ENCODE data around the gene SLC7A5.

Gene SLC7A5

DNA sequence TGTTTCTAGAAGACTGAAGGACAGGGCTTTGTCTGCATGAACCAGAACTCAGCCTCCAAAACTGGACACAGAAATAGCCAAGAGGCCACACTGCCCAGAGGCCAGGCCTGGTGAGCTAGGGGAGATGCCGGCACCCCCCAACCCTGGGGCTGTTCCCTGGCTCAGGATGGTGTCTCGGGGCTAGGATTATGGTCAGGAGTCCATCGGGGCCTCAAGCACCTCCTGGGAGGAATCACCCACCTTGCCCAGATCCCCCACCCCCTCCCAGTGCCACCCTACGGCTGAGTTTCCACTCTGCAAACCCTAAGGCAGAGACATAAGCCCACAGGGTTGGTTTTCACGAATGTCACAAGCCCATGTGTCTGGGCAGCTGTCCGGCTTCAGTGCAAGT lies 37.2 kb downstream of the SLC7A5 start:
- TF ChIP-seq SPI1 (IDR thresholded peaks at IDR 0.05; ENCODE audit: borderline replicate concordance, low read depth), result no peak
- TF ChIP-seq, protein P1, sequence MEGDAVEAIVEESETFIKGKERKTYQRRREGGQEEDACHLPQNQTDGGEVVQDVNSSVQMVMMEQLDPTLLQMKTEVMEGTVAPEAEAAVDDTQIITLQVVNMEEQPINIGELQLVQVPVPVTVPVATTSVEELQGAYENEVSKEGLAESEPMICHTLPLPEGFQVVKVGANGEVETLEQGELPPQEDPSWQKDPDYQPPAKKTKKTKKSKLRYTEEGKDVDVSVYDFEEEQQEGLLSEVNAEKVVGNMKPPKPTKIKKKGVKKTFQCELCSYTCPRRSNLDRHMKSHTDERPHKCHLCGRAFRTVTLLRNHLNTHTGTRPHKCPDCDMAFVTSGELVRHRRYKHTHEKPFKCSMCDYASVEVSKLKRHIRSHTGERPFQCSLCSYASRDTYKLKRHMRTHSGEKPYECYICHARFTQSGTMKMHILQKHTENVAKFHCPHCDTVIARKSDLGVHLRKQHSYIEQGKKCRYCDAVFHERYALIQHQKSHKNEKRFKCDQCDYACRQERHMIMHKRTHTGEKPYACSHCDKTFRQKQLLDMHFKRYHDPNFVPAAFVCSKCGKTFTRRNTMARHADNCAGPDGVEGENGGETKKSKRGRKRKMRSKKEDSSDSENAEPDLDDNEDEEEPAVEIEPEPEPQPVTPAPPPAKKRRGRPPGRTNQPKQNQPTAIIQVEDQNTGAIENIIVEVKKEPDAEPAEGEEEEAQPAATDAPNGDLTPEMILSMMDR (IDR thresholded peaks at IDR 0.05; ENCODE audit: insufficient read depth, low read length), result no peak
- TF ChIP-seq, protein P2, sequence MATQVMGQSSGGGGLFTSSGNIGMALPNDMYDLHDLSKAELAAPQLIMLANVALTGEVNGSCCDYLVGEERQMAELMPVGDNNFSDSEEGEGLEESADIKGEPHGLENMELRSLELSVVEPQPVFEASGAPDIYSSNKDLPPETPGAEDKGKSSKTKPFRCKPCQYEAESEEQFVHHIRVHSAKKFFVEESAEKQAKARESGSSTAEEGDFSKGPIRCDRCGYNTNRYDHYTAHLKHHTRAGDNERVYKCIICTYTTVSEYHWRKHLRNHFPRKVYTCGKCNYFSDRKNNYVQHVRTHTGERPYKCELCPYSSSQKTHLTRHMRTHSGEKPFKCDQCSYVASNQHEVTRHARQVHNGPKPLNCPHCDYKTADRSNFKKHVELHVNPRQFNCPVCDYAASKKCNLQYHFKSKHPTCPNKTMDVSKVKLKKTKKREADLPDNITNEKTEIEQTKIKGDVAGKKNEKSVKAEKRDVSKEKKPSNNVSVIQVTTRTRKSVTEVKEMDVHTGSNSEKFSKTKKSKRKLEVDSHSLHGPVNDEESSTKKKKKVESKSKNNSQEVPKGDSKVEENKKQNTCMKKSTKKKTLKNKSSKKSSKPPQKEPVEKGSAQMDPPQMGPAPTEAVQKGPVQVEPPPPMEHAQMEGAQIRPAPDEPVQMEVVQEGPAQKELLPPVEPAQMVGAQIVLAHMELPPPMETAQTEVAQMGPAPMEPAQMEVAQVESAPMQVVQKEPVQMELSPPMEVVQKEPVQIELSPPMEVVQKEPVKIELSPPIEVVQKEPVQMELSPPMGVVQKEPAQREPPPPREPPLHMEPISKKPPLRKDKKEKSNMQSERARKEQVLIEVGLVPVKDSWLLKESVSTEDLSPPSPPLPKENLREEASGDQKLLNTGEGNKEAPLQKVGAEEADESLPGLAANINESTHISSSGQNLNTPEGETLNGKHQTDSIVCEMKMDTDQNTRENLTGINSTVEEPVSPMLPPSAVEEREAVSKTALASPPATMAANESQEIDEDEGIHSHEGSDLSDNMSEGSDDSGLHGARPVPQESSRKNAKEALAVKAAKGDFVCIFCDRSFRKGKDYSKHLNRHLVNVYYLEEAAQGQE (IDR thresholded peaks at IDR 0.05; ENCODE audit: insufficient replicate concordance, low read depth), result no peak
- 0 out of 2 replicates have a peak, but pooled peaks have one; percentile 30 for TF ChIP-seq POLR2AphosphoS5 (IDR thresholded peaks at IDR 0.05; ENCODE audit: low read depth)
- Histone ChIP-seq H3K4me3 (replicated peaks; ENCODE audit: insufficient read depth, low read length) (no peak overlapping the region), H3K27me3 (ENCODE audit: insufficient read depth, poor library complexity, severe bottlenecking) (no peaks in the 10 kb centered on the region), H3K27ac (replicated peaks) (no peak overlapping the region)
- no peak for DNase-seq (ENCODE audit: low read depth in 1 of 2, low spot score in 1 of 2)

DNA sequence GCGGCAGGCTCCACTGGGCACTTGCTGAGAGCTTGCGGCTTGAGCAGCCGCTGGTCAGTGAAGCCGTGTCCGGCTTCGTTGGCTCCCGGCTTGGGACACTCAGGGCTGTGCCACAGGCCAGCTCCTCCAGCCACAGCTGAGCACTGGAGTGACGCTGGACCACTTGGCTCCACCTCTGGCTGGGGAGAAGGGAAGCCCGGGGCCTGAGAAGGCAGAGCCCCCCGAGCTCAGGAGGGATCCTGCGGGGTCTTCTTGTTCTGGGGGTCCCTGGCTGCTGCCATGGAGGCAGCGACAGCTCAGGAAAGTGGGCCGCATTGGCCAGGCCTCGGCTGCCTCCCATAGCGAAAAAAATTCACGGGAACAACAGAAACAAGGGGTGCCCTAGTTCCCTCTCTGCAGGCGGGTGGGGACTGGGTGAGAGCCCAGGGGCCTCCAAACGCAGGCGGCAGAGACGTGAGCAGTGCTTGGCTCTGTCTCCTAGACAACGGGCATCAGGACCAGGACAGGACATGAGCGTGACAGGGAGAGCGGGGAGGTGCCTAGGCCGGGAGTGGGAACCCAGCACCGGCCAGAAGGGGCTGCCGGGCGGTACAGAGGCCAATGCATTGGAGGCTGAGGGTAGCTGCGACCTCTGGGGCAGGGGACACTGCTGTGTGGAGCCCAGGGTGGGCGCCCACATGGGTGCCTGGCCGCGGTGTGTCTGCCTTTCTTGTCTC lies 37.7 kb downstream of the SLC7A5 start:
- Histone ChIP-seq H3K27me3 (ENCODE audit: insufficient read depth, poor library complexity, severe bottlenecking) (no peaks in the 10 kb centered on the region), H3K27ac (replicated peaks) (no peak overlapping the region), H3K4me3 (replicated peaks; ENCODE audit: insufficient read depth, low read length) (no peak overlapping the region)
- TF ChIP-seq, protein P1 (IDR thresholded peaks at IDR 0.05; ENCODE audit: insufficient read depth, low read length), result no peak
- TF ChIP-seq, protein P2 (IDR thresholded peaks at IDR 0.05; ENCODE audit: insufficient replicate concordance, low read depth), result no peak
- no peak for TF ChIP-seq SPI1 (IDR thresholded peaks at IDR 0.05; ENCODE audit: borderline replicate concordance, low read depth)
- no peak for TF ChIP-seq POLR2AphosphoS5 (IDR thresholded peaks at IDR 0.05; ENCODE audit: low read depth)
- TF ChIP-seq GABPA (IDR thresholded peaks at IDR 0.05; ENCODE audit: low read depth), result no peak
- DNase-seq (ENCODE audit: low read depth in 1 of 2, low spot score in 1 of 2), result no peak

DNA sequence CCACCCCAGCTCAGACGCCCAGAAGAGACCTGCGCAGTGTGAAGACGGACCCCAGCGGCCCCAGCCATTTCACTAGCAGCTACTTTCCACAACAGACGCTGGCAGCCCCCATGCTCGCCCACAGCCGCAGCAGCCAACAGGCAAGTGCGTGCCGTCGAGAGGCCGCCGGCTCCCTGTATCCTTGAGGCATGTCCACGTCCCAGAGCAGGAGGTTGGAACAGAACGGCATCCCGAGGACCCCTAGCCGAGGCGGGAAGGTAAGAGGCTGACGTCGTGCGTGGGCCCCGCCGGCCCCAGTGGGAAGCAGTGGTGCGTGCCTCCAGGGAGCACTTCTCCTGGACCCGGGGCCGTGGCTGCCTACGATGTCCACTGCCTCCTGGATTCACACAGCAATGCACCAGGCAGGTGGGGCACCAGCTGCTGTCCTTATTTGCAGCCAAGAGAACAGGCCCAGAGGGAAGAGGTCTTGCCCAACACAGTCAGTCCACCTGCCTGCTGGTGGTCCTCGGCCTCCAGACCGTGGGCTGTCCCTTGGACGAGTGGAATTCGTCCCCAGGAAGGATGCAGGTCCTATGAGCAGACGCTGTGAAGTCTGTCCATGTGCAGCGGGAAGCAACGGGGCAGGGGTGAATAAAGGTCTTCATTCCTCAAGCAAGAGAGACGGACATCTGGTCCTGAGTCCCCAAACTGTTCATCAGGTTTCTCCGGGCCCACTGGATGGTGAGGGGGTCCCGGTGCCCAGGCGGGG lies 38.5 kb downstream of the SLC7A5 start:
- TF ChIP-seq GABPA (IDR thresholded peaks at IDR 0.05; ENCODE audit: low read depth) (no peak), POLR2AphosphoS5 (IDR thresholded peaks at IDR 0.05; ENCODE audit: low read depth) (no peak), SPI1 (IDR thresholded peaks at IDR 0.05; ENCODE audit: borderline replicate concordance, low read depth) (no peak)
- TF ChIP-seq, protein P2 (IDR thresholded peaks at IDR 0.05; ENCODE audit: insufficient replicate concordance, low read depth), result no peak
- TF ChIP-seq, protein P1 (IDR thresholded peaks at IDR 0.05; ENCODE audit: insufficient read depth, low read length), result no peak
- no peaks in the 10 kb centered on the region for H3K27me3 ChIP-seq (ENCODE audit: insufficient read depth, poor library complexity, severe bottlenecking)
- DNase-seq (ENCODE audit: low read depth in 1 of 2, low spot score in 1 of 2), result no peak
- H3K27ac ChIP-seq (replicated peaks), result no peak overlapping the region
- H3K4me3 ChIP-seq (replicated peaks; ENCODE audit: insufficient read depth, low read length), result no peak overlapping the region

Measured in HL-60 (cell line).